GM12891 (cell line): ENCODE results near the gene ATP8A2.

ENCODE experiments used
- PAX5 ChIP-seq: IDR thresholded peaks from 2 replicates; pipeline ENCODE4 v1.6.1; 2011; ENCODE audit warnings: low read length, moderate library complexity, mild to moderate bottlenecking; ENCODE audit not compliant: insufficient read depth, severe bottlenecking
- POLR2A ChIP-seq: IDR thresholded peaks from 2 replicates; pipeline ENCODE4 v1.6.1; 2011; ENCODE audit warnings: low read depth, low read length, control low read depth
- TAF1 ChIP-seq: IDR thresholded peaks from 2 replicates; pipeline ENCODE4 v1.6.1; 2011; ENCODE audit warnings: low read depth, low read length, control low read depth

DNA sequence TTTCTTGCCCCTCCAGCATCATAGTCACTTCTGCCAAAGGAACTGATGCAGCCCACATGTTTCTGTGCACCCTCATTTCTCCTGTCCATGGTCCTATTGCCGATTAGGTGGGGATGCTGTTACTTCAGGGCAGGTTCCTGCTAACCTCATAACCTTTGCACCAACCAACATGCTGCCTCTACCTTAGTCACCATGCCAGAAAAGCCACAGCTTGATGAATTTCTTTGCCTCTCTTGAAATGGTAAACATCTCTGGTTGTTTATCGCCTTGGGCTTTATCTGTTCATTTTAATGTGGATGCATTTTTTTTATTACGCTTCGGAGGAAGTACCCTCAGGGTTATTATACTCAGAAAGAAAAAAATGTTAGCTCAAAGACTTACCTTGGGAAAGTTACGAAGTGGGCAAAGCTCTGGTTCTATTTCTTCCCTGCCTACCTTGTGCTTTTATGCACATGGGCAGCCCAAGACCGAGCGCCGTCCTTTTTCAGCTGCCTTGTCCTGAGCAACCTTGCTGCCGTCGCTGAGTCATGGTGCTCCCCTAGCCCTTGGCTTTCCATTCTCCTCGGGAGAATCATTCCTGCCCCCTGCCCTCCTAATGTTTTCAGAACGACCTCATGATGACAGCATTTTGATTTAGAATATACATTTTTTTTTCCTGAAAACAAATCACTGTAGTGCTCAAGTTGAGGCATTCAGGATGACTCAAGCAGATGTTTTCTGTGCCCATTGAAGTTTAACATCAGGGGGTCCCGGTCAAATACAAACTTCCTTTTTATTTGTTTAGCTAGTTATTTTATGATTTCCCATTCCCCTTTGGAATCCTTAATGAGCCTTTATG, 400.1 kb downstream of the ATP8A2 start:
- TF ChIP-seq POLR2A (no peak), TAF1 (no peak), PAX5 (no peak)
